HepG2 (cell line): Measurements from ENCODE around the gene CDKN1A. TPM values are rescaled to one million over a fixed set of nuclear protein-coding genes. Genes with fewer than 3 reads are reported as not detected.

Experiments used
- ATAC-seq: fragments of 200-7000 bp; cut with Tn5 transposase; 3 replicates; pipeline ENCODE4 v1.9.1; 2020; ENCODE audit warnings: mild to moderate bottlenecking, moderate library complexity
- BruUV-seq: library from RNA; stranded (reverse); fragments of 400-500 nt; replicated peaks from 2 replicates; lab custom pipeline; 2021; lab: Mats Ljungman, UMichigan
- CTCF ChIA-PET: fragments of 300-600 bp; formaldehyde crosslinking; extraction: SDS; loops from one replicate; lab custom pipeline; 2021; ENCODE audit warnings: low total read pairs, inconsistent platforms, low intra/inter-chr PET ratio; lab: Yijun Ruan, JAX
- POLR2A ChIA-PET: fragments of 350-600 bp; sonication (Branson Sonifier 250); formaldehyde crosslinking; loops from one replicate; lab custom pipeline; 2020; ENCODE audit warnings: antibody characterized with exemption, inconsistent platforms; lab: Yijun Ruan, JAX
- DNase-seq: peaks from one replicate; pipeline ENCODE4 v3.0.0-alpha.2; 2015; ENCODE audit warnings: low spot score
- FAIRE-seq: peaks from 3 replicates; lab custom pipeline; 2011; peaks lifted over from hg19 to GRCh38; lab: Jason Lieb, UNC
- H2AFZ ChIP-seq: one replicate; pipeline ENCODE4 v1.6.1; 2011; ENCODE audit warnings: low read length, inconsistent platforms
- H3K27ac ChIP-seq: fragments of 300-600 bp; 3 replicates; pipeline ENCODE4 v1.8.0; 2011; ENCODE audit warnings: mixed run types, mild to moderate bottlenecking, mixed read lengths, low read length, inconsistent platforms; ENCODE audit not compliant: insufficient read depth; ENCODE audit errors: extremely low read length
- H3K27me3 ChIP-seq, 2 experiments: fragments of 200-600 bp in 1 of 2; 2 replicates in 1 of 2; 3 replicates in 1 of 2; pipeline versions ENCODE4 v1.6.0 to v1.8.0; 2011; ENCODE audit warnings: low read length in 2 of 2, mild to moderate bottlenecking in 2 of 2, moderate library complexity in 2 of 2, inconsistent platforms in 1 of 2; ENCODE audit not compliant: insufficient read depth in 2 of 2, control insufficient read depth in 1 of 2
- H3K36me3 ChIP-seq, 2 experiments: fragments of 200-600 bp in 1 of 2; replicated peaks in 1 of 2; 2 replicates in 1 of 2; 3 replicates in 1 of 2; pipeline versions ENCODE4 v1.5.1 to v1.8.0; 2011; ENCODE audit warnings: low read length in 2 of 2, inconsistent platforms in 1 of 2; ENCODE audit not compliant: insufficient read depth in 2 of 2, control insufficient read depth in 1 of 2
- H3K4me1 ChIP-seq: 2 replicates; pipeline ENCODE4 v1.5.1; 2012; ENCODE audit warnings: low read length, inconsistent platforms; ENCODE audit not compliant: insufficient read depth
- H3K4me2 ChIP-seq: 2 replicates; pipeline ENCODE4 v1.6.0; 2011; ENCODE audit warnings: low read depth, low read length, inconsistent platforms
- H3K4me3 ChIP-seq, 3 experiments: fragments of 200-600 bp in 1 of 3; sonication (generic), shearing (Covaris generic) in 1 of 3; replicated peaks in 1 of 3; 2 replicates each; pipeline ENCODE4 v1.5.1; 2011 to 2016; ENCODE audit warnings: low read length in 3 of 3, inconsistent platforms in 2 of 3, low read depth in 2 of 3, mild to moderate bottlenecking in 2 of 3, control low read depth in 1 of 3, mixed read lengths in 1 of 3; ENCODE audit not compliant: insufficient read depth in 1 of 3
- H3K79me2 ChIP-seq: one replicate; pipeline ENCODE4 v1.6.1; 2011; ENCODE audit warnings: low read length, inconsistent platforms; ENCODE audit not compliant: insufficient read depth
- H3K9ac ChIP-seq: 2 replicates; pipeline ENCODE4 v1.6.0; 2011; ENCODE audit warnings: mild to moderate bottlenecking, low read depth, low read length, inconsistent platforms; ENCODE audit not compliant: insufficient read depth
- H3K9me3 ChIP-seq: 2 replicates; pipeline ENCODE4 v1.5.1; 2012; ENCODE audit warnings: mild to moderate bottlenecking, low read length
- H4K20me1 ChIP-seq: 2 replicates; pipeline ENCODE4 v1.6.0; 2011; ENCODE audit warnings: inconsistent platforms, mild to moderate bottlenecking, low read length, moderate library complexity; ENCODE audit not compliant: insufficient read depth
- FOXA3 ChIP-seq: IDR thresholded peaks from 2 replicates; pipeline ENCODE4 v1.6.1; 2016; ENCODE audit warnings: missing genetic modification reagents, missing compliant biosample characterization
- KMT2B ChIP-seq: IDR thresholded peaks from 2 replicates; pipeline ENCODE4 v1.6.1; 2016; ENCODE audit warnings: missing genetic modification reagents, missing compliant biosample characterization
- MIER3 ChIP-seq: IDR thresholded peaks from 2 replicates; pipeline ENCODE4 v1.6.1; 2016; ENCODE audit warnings: missing compliant biosample characterization, borderline replicate concordance
- MIXL1 ChIP-seq: IDR thresholded peaks from 2 replicates; pipeline ENCODE4 v1.6.1; 2016
- PLRG1 ChIP-seq: fragments of 450-650 bp; conservative IDR thresholded peaks from 2 replicates; pipeline ENCODE4 v1.6.1; 2016
- SOX5 ChIP-seq: IDR thresholded peaks from 2 replicates; pipeline ENCODE4 v1.6.1; 2016; ENCODE audit warnings: borderline replicate concordance
- SP4 ChIP-seq: sonication (generic); formaldehyde crosslinking; IDR thresholded peaks from 2 replicates; pipeline ENCODE4 v1.8.1; 2023; ENCODE audit warnings: mild to moderate bottlenecking, missing genetic modification reagents
- ZFP1 ChIP-seq: IDR thresholded peaks from 2 replicates; pipeline ENCODE4 v1.6.1; 2016
- ZNF205 ChIP-seq: IDR thresholded peaks from 2 replicates; pipeline ENCODE4 v1.6.1; 2018; ENCODE audit warnings: missing biosample characterization, missing genetic modification reagents
- ZNF44 ChIP-seq: sonication (generic); formaldehyde crosslinking; IDR thresholded peaks from 2 replicates; pipeline ENCODE4 v1.5.1; 2020; ENCODE audit warnings: mild to moderate bottlenecking, missing genetic modification reagents
- ZNF557 ChIP-seq: sonication (generic); formaldehyde crosslinking; IDR thresholded peaks from 2 replicates; pipeline ENCODE4 v1.4.0; 2020; ENCODE audit warnings: missing genetic modification reagents
- ZNF83 ChIP-seq: sonication (generic); formaldehyde crosslinking; IDR thresholded peaks from 2 replicates; pipeline ENCODE4 v1.4.0; 2020; ENCODE audit warnings: missing genetic modification reagents, mild to moderate bottlenecking, borderline replicate concordance
- WGBS: methylation state at CpG from one replicate; pipeline ENCODE4 v1.1.6; 2017; ENCODE audit warnings: low lambda C conversion rate; 5-methylcytosine and 5-hydroxymethylcytosine counted together
- in situ Hi-C: cut with HindIII; loops from 2 replicates; pipeline ENCODE4 v1.10.0; 2017; ENCODE audit warnings: low pct_unique_long_range_greater_than_20kb; ENCODE audit not compliant: extremely low pct_ligation_motif_present
- intact Hi-C: fragments of 100-400 bp; cut with micrococcal nuclease; formaldehyde crosslinking; loops from one replicate; pipeline ENCODE4 v1.10.0; 2022; ENCODE audit not compliant: unreplicated experiment
- polyA plus RNA-seq, 8 experiments: library from polyadenylated mRNA; depleted of rRNA in 3 of 8; stranded (reverse) in 7 of 8; unstranded in 1 of 8; fragments of >200 nt; fragmentation: Illumina TruSeq in 4 of 8; extraction: Trizol in 4 of 8; gene quantifications; 2 replicates each; pipeline versions ENCODE4 v1.2.1 to v1.2.3, GENCODE V29; 2011 to 2016; ENCODE audit warnings: low read depth in 4 of 8, missing spikeins in 1 of 8, mixed read lengths in 1 of 8; ENCODE audit not compliant: insufficient read depth in 1 of 8
- total RNA-seq, 5 experiments: library from RNA; depleted of rRNA; stranded (reverse); fragments of >200 nt; fragmentation: Illumina TruSeq; extraction: Trizol; gene quantifications; 2 replicates each; pipeline ENCODE4 v1.2.3, GENCODE V29; 2016; ENCODE audit warnings: low read depth in 1 of 5
- TF ChIP-seq, protein P1 (sequence below): sonication (generic); formaldehyde crosslinking; IDR thresholded peaks from 2 replicates; pipeline ENCODE4 v1.4.0; 2020; ENCODE audit warnings: low read depth, missing genetic modification reagents
- TF ChIP-seq, protein P2 (sequence below): sonication (generic); formaldehyde crosslinking; IDR thresholded peaks from 2 replicates; pipeline ENCODE4 v1.5.0; 2020; ENCODE audit warnings: mild to moderate bottlenecking, missing genetic modification reagents
- TF ChIP-seq, protein P3 (sequence below): sonication (generic); formaldehyde crosslinking; IDR thresholded peaks from 2 replicates; pipeline ENCODE4 v1.4.0; 2020; ENCODE audit warnings: missing genetic modification reagents

Gene CDKN1A
- total and polyA plus RNA-seq, 2 of the 13 experiments (the other 11 are each of a cell fraction or from before 2014, with no cell fraction given): 60.7 to 92.1 TPM

DNA sequence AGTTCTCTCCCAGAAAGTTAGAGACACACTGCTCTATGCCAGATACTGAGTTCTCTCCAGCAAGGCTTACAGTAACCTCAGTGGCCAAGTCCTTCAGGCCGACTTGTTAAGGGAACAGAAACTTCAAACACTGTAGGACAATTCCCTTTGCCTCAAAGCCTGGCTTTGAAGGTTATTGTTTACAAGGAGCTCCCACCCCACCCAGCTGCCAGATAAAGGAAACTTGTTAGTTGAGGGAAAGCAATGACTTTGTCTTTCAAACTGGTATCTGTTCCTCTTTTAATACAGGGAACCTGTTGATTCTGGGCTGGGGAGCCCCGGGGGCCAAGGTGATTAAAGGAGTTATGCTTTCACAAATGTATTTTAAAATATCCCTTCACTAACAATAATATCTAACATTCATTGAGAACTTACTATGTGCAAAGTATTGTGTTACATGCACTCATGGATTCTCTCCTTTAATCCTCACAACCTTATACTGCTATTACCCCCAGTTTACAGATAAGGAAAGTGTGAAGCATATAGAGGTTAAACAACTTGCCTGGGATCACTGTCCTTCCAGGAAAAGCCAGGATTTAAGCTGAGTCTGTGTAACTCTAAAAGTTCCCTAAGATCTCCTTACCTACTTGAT, 27.6 kb upstream of the CDKN1A start:
- FAIRE-seq: peak; percentile 66
- H3K36me3 ChIP-seq: no peaks in the 10 kb centered on the region
- no peak overlapping the region for H3K9ac ChIP-seq
- WGBS: 0% methylated on average over 2 of the region's 2 CpGs
- H4K20me1 ChIP-seq: no peaks in the 10 kb centered on the region
- CTCF ChIA-PET: no interaction called here
- peak; percentile 59 for DNase-seq
- BruUV-seq: no TSS peak
- peaks cover 43% of the 10 kb centered on the region for H3K4me1 ChIP-seq
- H3K27ac ChIP-seq: no peak overlapping the region
- in situ Hi-C loops: no loop called here
- peak overlapping the region; percentile 39 for H3K4me2 ChIP-seq
- no peak overlapping the region for H2AFZ ChIP-seq
- intact Hi-C loops: no loop called here
- no peaks in the 10 kb centered on the region for H3K9me3 ChIP-seq
- H3K4me3 ChIP-seq: no peak overlapping the region
- POLR2A ChIA-PET: interaction anchor here (1.1 to 6.0 kb wide), 3 partner anchors 8 to 26 kb away, joined by 4 to 33 read pairs (median 6); partner anchors contain the start of gene CDKN1A
- ATAC-seq: peak; percentile 58
- peaks cover 0 to 38% of the 10 kb centered on the region in 2 experiments; a peak in 4 of 5 replicates for H3K27me3 ChIP-seq
- no peaks in the 10 kb centered on the region for H3K79me2 ChIP-seq
- TF ChIP-seq PLRG1: no peak
- TF ChIP-seq, protein P1, sequence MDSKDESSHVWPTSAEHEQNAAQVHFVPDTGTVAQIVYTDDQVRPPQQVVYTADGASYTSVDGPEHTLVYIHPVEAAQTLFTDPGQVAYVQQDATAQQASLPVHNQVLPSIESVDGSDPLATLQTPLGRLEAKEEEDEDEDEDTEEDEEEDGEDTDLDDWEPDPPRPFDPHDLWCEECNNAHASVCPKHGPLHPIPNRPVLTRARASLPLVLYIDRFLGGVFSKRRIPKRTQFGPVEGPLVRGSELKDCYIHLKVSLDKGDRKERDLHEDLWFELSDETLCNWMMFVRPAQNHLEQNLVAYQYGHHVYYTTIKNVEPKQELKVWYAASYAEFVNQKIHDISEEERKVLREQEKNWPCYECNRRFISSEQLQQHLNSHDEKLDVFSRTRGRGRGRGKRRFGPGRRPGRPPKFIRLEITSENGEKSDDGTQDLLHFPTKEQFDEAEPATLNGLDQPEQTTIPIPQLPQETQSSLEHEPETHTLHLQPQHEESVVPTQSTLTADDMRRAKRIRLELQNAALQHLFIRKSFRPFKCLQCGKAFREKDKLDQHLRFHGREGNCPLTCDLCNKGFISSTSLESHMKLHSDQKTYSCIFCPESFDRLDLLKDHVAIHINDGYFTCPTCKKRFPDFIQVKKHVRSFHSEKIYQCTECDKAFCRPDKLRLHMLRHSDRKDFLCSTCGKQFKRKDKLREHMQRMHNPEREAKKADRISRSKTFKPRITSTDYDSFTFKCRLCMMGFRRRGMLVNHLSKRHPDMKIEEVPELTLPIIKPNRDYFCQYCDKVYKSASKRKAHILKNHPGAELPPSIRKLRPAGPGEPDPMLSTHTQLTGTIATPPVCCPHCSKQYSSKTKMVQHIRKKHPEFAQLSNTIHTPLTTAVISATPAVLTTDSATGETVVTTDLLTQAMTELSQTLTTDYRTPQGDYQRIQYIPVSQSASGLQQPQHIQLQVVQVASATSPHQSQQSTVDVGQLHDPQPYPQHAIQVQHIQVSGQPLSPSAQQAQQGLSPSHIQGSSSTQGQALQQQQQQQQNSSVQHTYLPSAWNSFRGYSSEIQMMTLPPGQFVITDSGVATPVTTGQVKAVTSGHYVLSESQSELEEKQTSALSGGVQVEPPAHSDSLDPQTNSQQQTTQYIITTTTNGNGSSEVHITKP (CRISPR knock-in tag): no peak
- no peak for TF ChIP-seq KMT2B (CRISPR knock-in tag)
- 0 out of 2 replicates have a peak, but pooled peaks have one; percentile 43 for TF ChIP-seq MIER3 (CRISPR knock-in tag)
- TF ChIP-seq SP4 (CRISPR knock-in tag): no peak
- TF ChIP-seq, protein P2, sequence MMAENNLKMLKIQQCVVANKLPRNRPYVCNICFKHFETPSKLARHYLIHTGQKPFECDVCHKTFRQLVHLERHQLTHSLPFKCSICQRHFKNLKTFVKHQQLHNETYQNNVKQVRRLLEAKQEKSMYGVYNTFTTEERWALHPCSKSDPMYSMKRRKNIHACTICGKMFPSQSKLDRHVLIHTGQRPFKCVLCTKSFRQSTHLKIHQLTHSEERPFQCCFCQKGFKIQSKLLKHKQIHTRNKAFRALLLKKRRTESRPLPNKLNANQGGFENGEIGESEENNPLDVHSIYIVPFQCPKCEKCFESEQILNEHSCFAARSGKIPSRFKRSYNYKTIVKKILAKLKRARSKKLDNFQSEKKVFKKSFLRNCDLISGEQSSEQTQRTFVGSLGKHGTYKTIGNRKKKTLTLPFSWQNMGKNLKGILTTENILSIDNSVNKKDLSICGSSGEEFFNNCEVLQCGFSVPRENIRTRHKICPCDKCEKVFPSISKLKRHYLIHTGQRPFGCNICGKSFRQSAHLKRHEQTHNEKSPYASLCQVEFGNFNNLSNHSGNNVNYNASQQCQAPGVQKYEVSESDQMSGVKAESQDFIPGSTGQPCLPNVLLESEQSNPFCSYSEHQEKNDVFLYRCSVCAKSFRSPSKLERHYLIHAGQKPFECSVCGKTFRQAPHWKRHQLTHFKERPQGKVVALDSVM (CRISPR knock-in tag): no peak
- TF ChIP-seq SOX5 (CRISPR knock-in tag): peak; percentile 84
- TF ChIP-seq FOXA3 (CRISPR knock-in tag): 0 out of 2 replicates have a peak, but pooled peaks have one; percentile 6
- TF ChIP-seq ZFP1 (CRISPR knock-in tag): no peak
- TF ChIP-seq ZNF557 (CRISPR knock-in tag): no peak
- no peak for TF ChIP-seq MIXL1
- TF ChIP-seq ZNF205 (CRISPR knock-in tag): no peak
- TF ChIP-seq, protein P3, sequence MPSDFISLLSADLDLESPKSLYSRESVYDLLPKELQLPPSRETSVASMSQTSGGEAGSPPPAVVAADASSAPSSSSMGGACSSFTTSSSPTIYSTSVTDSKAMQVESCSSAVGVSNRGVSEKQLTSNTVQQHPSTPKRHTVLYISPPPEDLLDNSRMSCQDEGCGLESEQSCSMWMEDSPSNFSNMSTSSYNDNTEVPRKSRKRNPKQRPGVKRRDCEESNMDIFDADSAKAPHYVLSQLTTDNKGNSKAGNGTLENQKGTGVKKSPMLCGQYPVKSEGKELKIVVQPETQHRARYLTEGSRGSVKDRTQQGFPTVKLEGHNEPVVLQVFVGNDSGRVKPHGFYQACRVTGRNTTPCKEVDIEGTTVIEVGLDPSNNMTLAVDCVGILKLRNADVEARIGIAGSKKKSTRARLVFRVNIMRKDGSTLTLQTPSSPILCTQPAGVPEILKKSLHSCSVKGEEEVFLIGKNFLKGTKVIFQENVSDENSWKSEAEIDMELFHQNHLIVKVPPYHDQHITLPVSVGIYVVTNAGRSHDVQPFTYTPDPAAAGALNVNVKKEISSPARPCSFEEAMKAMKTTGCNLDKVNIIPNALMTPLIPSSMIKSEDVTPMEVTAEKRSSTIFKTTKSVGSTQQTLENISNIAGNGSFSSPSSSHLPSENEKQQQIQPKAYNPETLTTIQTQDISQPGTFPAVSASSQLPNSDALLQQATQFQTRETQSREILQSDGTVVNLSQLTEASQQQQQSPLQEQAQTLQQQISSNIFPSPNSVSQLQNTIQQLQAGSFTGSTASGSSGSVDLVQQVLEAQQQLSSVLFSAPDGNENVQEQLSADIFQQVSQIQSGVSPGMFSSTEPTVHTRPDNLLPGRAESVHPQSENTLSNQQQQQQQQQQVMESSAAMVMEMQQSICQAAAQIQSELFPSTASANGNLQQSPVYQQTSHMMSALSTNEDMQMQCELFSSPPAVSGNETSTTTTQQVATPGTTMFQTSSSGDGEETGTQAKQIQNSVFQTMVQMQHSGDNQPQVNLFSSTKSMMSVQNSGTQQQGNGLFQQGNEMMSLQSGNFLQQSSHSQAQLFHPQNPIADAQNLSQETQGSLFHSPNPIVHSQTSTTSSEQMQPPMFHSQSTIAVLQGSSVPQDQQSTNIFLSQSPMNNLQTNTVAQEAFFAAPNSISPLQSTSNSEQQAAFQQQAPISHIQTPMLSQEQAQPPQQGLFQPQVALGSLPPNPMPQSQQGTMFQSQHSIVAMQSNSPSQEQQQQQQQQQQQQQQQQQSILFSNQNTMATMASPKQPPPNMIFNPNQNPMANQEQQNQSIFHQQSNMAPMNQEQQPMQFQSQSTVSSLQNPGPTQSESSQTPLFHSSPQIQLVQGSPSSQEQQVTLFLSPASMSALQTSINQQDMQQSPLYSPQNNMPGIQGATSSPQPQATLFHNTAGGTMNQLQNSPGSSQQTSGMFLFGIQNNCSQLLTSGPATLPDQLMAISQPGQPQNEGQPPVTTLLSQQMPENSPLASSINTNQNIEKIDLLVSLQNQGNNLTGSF (CRISPR knock-in tag): no peak
- no peak for TF ChIP-seq ZNF83 (CRISPR knock-in tag)
- TF ChIP-seq ZNF44: no peak
